MM.1S (cell line): Measurements from ENCODE around the gene OR2K2.

ENCODE experiments used
- CTCF ChIP-seq: fragments of 300-600 bp; sonication (generic); IDR thresholded peaks from 2 replicates; pipeline ENCODE4 v1.5.1; 2016; ENCODE audit warnings: antibody characterized with exemption, low read length, mixed read lengths
- EZH2 ChIP-seq: fragments of 300-600 bp; sonication (generic); optimal IDR thresholded peaks from 2 replicates; pipeline ENCODE3; 2017; ENCODE audit warnings: low read depth, mild to moderate bottlenecking, antibody characterized with exemption, low read length, mixed read lengths
- EZH2phosphoT487 ChIP-seq: fragments of 300-600 bp; sonication (generic); IDR thresholded peaks from 2 replicates; pipeline ENCODE4 v1.6.1; 2018; ENCODE audit warnings: antibody characterized with exemption, low read length

GRCh38 chr9:111301195-111301594 lies 28.8 kb downstream of the OR2K2 start:
- no peak for TF ChIP-seq EZH2
- no peak for TF ChIP-seq CTCF
- TF ChIP-seq EZH2phosphoT487, result no peak
